ENCODE data around the gene SART1.
"Not testable (repeated sequence)": the region's sequence is repeated elsewhere in the genome, so short reads cannot be mapped to it uniquely, and the experiment has no call there.

SART1 gene

GRCh38 chr11:66004186-66004585 lies 42.7 kb downstream of the SART1 start:
- Histone ChIP-seq H3K36me3 (ENCODE audit: insufficient read depth, low read depth, low read length) (peaks cover 34% of the 10 kb centered on the region), H3K4me1 (ENCODE audit: insufficient read depth, low read length) (peaks cover 4% of the 10 kb centered on the region; the same call in 1 of the 2 replicates), H3K27ac (ENCODE audit: low read length) (no peak overlapping the region), H3K9me3 (ENCODE audit: insufficient read depth, low read depth, low read length) (no peaks in the 10 kb centered on the region), H3K9ac (ENCODE audit: low read depth, low read length) (no peak overlapping the region), H3K4me3 (ENCODE audit: low read length) (no peak overlapping the region), H3K27me3 (ENCODE audit: insufficient read depth, low read length) (no peaks in the 10 kb centered on the region)

GRCh38 chr11:66006134-66006890 lies 44.8 kb downstream of the SART1 start:
- H3K4me3 ChIP-seq (ENCODE audit: low read length) = no peak overlapping the region
- peaks cover 4% of the 10 kb centered on the region; the same call in 1 of the 2 replicates for H3K4me1 ChIP-seq (ENCODE audit: insufficient read depth, low read length)
- H3K27ac ChIP-seq (ENCODE audit: low read length) = no peak overlapping the region
- peaks cover 10% of the 10 kb centered on the region for H3K27me3 ChIP-seq (ENCODE audit: insufficient read depth, low read length)
- peaks cover 21% of the 10 kb centered on the region for H3K36me3 ChIP-seq (ENCODE audit: insufficient read depth, low read depth, low read length)
- no peak overlapping the region for H3K9ac ChIP-seq (ENCODE audit: low read depth, low read length)
- H3K9me3 ChIP-seq (ENCODE audit: insufficient read depth, low read depth, low read length) = no peaks in the 10 kb centered on the region

GRCh38 chr11:66006891-66007176 lies 45.3 kb downstream of the SART1 start:
- H3K27me3 ChIP-seq (ENCODE audit: insufficient read depth, low read length) = peaks cover 16% of the 10 kb centered on the region
- H3K36me3 ChIP-seq (ENCODE audit: insufficient read depth, low read depth, low read length) = peaks cover 21% of the 10 kb centered on the region
- H3K27ac ChIP-seq (ENCODE audit: low read length) = no peak overlapping the region
- peaks cover 4% of the 10 kb centered on the region; the same call in 1 of the 2 replicates for H3K4me1 ChIP-seq (ENCODE audit: insufficient read depth, low read length)
- H3K9me3 ChIP-seq (ENCODE audit: insufficient read depth, low read depth, low read length) = no peaks in the 10 kb centered on the region
- no peak overlapping the region for H3K9ac ChIP-seq (ENCODE audit: low read depth, low read length)
- H3K4me3 ChIP-seq (ENCODE audit: low read length) = no peak overlapping the region

DNA sequence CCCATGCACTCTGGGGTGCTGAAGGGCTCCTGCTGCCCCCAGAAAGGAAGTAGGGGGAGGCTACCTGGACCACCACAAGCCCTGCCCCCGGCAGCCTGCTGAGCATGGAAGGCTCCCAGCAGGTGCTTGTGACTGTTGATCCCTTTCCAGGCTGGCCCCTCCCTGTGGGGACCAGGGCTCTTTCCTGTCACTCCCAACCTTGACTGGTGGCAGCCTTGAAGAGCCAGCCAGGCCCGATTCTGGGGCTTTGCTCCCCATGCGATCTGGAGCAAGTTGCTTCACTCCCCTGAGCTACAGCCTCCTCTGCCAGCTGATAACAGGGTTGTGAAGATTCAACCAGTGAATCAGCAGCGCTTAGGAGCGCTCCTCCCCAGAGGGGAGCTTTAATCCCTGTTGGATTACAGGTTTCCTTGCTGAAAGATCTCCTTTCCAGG lies 45.7 kb downstream of the SART1 start:
- no peak overlapping the region for H3K4me3 ChIP-seq (ENCODE audit: low read length)
- H3K9ac ChIP-seq (ENCODE audit: low read depth, low read length) = no peak overlapping the region; the same call in 1 of the 2 replicates
- H3K36me3 ChIP-seq (ENCODE audit: insufficient read depth, low read depth, low read length) = peaks cover 21% of the 10 kb centered on the region
- H3K9me3 ChIP-seq (ENCODE audit: insufficient read depth, low read depth, low read length) = no peaks in the 10 kb centered on the region
- H3K4me1 ChIP-seq (ENCODE audit: insufficient read depth, low read length) = peaks cover 4% of the 10 kb centered on the region; the same call in 1 of the 2 replicates
- peaks cover 19% of the 10 kb centered on the region for H3K27me3 ChIP-seq (ENCODE audit: insufficient read depth, low read length)
- no peak overlapping the region for H3K27ac ChIP-seq (ENCODE audit: low read length)

DNA sequence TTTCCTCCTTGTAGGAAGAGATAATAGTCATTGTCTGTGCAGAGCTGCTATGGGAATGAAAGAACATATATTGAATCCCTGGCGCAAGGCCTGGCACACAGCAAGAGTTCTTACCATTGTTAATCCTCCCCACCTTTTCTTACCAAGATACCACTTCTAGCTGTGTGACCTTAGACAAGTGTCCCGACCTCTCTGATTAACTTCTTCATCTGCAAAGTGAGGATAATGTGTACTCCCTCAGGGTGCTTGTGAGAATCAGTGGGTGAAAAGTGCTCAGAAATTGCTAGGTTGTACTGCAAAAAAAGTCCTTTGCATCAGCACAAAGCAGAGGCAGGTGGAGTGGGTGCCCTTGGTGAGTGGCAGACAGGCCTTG lies 46.5 kb downstream of the SART1 start:
- Histone ChIP-seq H3K4me3 (ENCODE audit: low read length) (no peak overlapping the region), H3K9ac (ENCODE audit: low read depth, low read length) (no peak overlapping the region), H3K9me3 (ENCODE audit: insufficient read depth, low read depth, low read length) (no peaks in the 10 kb centered on the region), H3K27ac (ENCODE audit: low read length) (no peak overlapping the region), H3K36me3 (ENCODE audit: insufficient read depth, low read depth, low read length) (peaks cover 21% of the 10 kb centered on the region), H3K27me3 (ENCODE audit: insufficient read depth, low read length) (peaks cover 26% of the 10 kb centered on the region), H3K4me1 (ENCODE audit: insufficient read depth, low read length) (peaks cover 4% of the 10 kb centered on the region; the same call in 1 of the 2 replicates)

GRCh38 chr11:66008468-66009101 lies 47.1 kb downstream of the SART1 start:
- no peak overlapping the region for H3K27ac ChIP-seq (ENCODE audit: low read length)
- H3K36me3 ChIP-seq (ENCODE audit: insufficient read depth, low read depth, low read length) = peaks cover 21% of the 10 kb centered on the region
- peaks cover 4% of the 10 kb centered on the region; the same call in 1 of the 2 replicates for H3K4me1 ChIP-seq (ENCODE audit: insufficient read depth, low read length)

GRCh38 chr11:66010036-66010435 lies 48.5 kb downstream of the SART1 start:
- H3K27me3 ChIP-seq (ENCODE audit: insufficient read depth, low read length) = peaks cover 29% of the 10 kb centered on the region
- H3K4me1 ChIP-seq (ENCODE audit: insufficient read depth, low read length); H3K9me3 ChIP-seq (ENCODE audit: insufficient read depth, low read depth, low read length); H3K27ac ChIP-seq (ENCODE audit: low read length); H3K9ac ChIP-seq (ENCODE audit: low read depth, low read length); H3K36me3 ChIP-seq (ENCODE audit: insufficient read depth, low read depth, low read length); H3K4me3 ChIP-seq (ENCODE audit: low read length): not testable (repeated sequence)

More at GRCh38 chr11:66008468-66009101, 47.1 kb downstream of the SART1 start:
- no peaks in the 10 kb centered on the region for H3K9me3 ChIP-seq (ENCODE audit: insufficient read depth, low read depth, low read length)
- H3K9ac ChIP-seq (ENCODE audit: low read depth, low read length) = no peak overlapping the region
- H3K27me3 ChIP-seq (ENCODE audit: insufficient read depth, low read length) = peaks cover 29% of the 10 kb centered on the region
- H3K4me3 ChIP-seq (ENCODE audit: low read length) = no peak overlapping the region

DNA sequence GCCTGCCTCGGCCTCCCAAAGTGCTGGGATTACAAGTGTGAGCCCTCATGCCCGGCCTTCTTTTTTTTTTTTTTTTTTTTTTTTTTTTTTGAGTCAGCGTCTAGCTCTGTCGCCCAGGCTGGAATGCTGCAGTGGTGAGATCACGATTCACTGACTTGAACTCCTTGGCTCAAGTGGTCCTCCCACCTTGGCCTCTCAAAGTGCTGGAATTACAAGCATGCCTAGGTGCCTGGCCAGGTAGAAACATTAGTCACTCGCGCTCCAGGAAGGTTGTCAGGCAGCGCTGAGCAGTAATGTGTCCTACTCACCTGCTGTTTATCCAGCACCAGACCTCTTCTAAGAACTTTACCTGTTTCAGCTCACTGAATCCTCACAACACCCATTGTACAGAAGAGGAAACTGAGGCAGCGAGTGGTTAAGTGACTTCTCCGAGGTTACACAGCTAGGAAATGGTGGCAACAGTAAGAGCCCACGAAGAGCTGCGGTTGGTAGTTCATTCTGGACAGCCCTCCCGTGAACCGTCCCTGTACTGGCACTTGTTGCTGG lies 49.8 kb downstream of the SART1 start:
- no peaks in the 10 kb centered on the region for H3K9me3 ChIP-seq (ENCODE audit: insufficient read depth, low read depth, low read length)
- H3K4me3 ChIP-seq (ENCODE audit: low read length) = peak overlapping the region; percentile 32; the same call in 1 of the 2 replicates
- peaks cover 4% of the 10 kb centered on the region; the same call in 1 of the 2 replicates for H3K4me1 ChIP-seq (ENCODE audit: insufficient read depth, low read length)
- no peaks in the 10 kb centered on the region for H3K36me3 ChIP-seq (ENCODE audit: insufficient read depth, low read depth, low read length)
- no peak overlapping the region for H3K27ac ChIP-seq (ENCODE audit: low read length)
- peaks cover 29% of the 10 kb centered on the region for H3K27me3 ChIP-seq (ENCODE audit: insufficient read depth, low read length)
- H3K9ac ChIP-seq (ENCODE audit: low read depth, low read length) = no peak overlapping the region

- Histone ChIP-seq H3K4me3 (ENCODE audit: low read length) (peak within 1 kb of the TSS; percentile 32; the same call in 1 of the 2 replicates), H3K9ac (ENCODE audit: low read depth, low read length) (no peak within 1 kb of the TSS), H3K27me3 (ENCODE audit: insufficient read depth, low read length) (peaks cover 29% of the 10 kb centered on the region), H3K9me3 (ENCODE audit: insufficient read depth, low read depth, low read length) (no peaks in the 10 kb centered on the region), H3K27ac (ENCODE audit: low read length) (no peak within 1 kb of the TSS), H3K36me3 (ENCODE audit: insufficient read depth, low read depth, low read length) (no peaks in the 10 kb centered on the region), H3K4me1 (ENCODE audit: insufficient read depth, low read length) (peaks cover 3% of the 10 kb centered on the region; the same call in 1 of the 2 replicates)
Measured at GRCh38 chr11:66011785-66012303, 50.3 kb downstream of the SART1 start, which contains the start of gene CST6. Gene CST6, plus strand, starts transcription at chr11:66012008. Its CDS starts 37 bp downstream, at chr11:66012045.

GRCh38 chr11:66012371-66012945 lies 50.9 kb downstream of the SART1 start:
- no peak overlapping the region for H3K9ac ChIP-seq (ENCODE audit: low read depth, low read length)

GRCh38 chr11:66012946-66013761 lies 51.6 kb downstream of the SART1 start:
- Histone ChIP-seq H3K36me3 (ENCODE audit: insufficient read depth, low read depth, low read length) (no peaks in the 10 kb centered on the region), H3K9ac (ENCODE audit: low read depth, low read length) (no peak overlapping the region), H3K4me3 (ENCODE audit: low read length) (no peak overlapping the region), H3K27me3 (ENCODE audit: insufficient read depth, low read length) (peaks cover 29% of the 10 kb centered on the region), H3K9me3 (ENCODE audit: insufficient read depth, low read depth, low read length) (no peaks in the 10 kb centered on the region), H3K27ac (ENCODE audit: low read length) (no peak overlapping the region), H3K4me1 (ENCODE audit: insufficient read depth, low read length) (no peaks in the 10 kb centered on the region)

More at GRCh38 chr11:66012371-66012945, 50.9 kb downstream of the SART1 start:
- Histone ChIP-seq H3K4me3 (ENCODE audit: low read length) (no peak overlapping the region; the same call in 1 of the 2 replicates), H3K27ac (ENCODE audit: low read length) (no peak overlapping the region), H3K9me3 (ENCODE audit: insufficient read depth, low read depth, low read length) (no peaks in the 10 kb centered on the region), H3K27me3 (ENCODE audit: insufficient read depth, low read length) (peaks cover 29% of the 10 kb centered on the region), H3K36me3 (ENCODE audit: insufficient read depth, low read depth, low read length) (no peaks in the 10 kb centered on the region), H3K4me1 (ENCODE audit: insufficient read depth, low read length) (no peaks in the 10 kb centered on the region)
